GM12878 (cell line): ENCODE measurements around the gene RSAD2. TPM values are rescaled to one million over a fixed set of nuclear protein-coding genes. Genes with fewer than 3 reads are reported as not detected.

Experiments
- ATAC-seq: fragments of 200-7000 bp; cut with Tn5 transposase; 3 replicates; pipeline ENCODE4 v1.9.1; 2020; ENCODE audit warnings: mild to moderate bottlenecking, moderate library complexity
- BruUV-seq: library from RNA; stranded (reverse); fragments of 400-500 nt; replicated peaks from 2 replicates; lab custom pipeline; 2021; lab: Mats Ljungman, UMichigan
- CTCF ChIA-PET: fragments of 300-600 bp; sonication (Branson Sonifier 250); formaldehyde crosslinking; extraction: SDS; loops from one replicate; lab custom pipeline; 2021; ENCODE audit warnings: inconsistent platforms; lab: Yijun Ruan, JAX
- POLR2A ChIA-PET: fragments of 350-600 bp; formaldehyde crosslinking; extraction: SDS; loops from one replicate; lab custom pipeline; 2021; ENCODE audit warnings: inconsistent platforms; lab: Charles Lee
- RAD21 ChIA-PET: fragments of 300-600 bp; sonication (Branson Sonifier 250); formaldehyde crosslinking; loops from one replicate; lab custom pipeline; 2023; ENCODE audit warnings: antibody characterized with exemption; ENCODE audit not compliant: unreplicated experiment; lab: Charles Lee
- SMC1A ChIA-PET: fragments of 300-600 bp; sonication (Branson Sonifier 250); formaldehyde crosslinking; loops from one replicate; lab custom pipeline; 2023; ENCODE audit not compliant: unreplicated experiment, uncharacterized antibody; lab: Charles Lee
- DNase-seq: peaks from one replicate; pipeline ENCODE4 v3.0.0-alpha.2; 2011; ENCODE audit warnings: low read depth, low spot score
- FAIRE-seq: peaks from 3 replicates; lab custom pipeline; 2011; peaks lifted over from hg19 to GRCh38; lab: Jason Lieb, UNC
- H2AFZ ChIP-seq: 2 replicates; pipeline ENCODE4 v1.6.0; 2011; ENCODE audit warnings: low read depth, low read length, control low read depth; ENCODE audit not compliant: control insufficient read depth
- H3K27ac ChIP-seq: 2 replicates; pipeline ENCODE4 v1.5.1; 2011; ENCODE audit warnings: control low read depth; ENCODE audit not compliant: control insufficient read depth, insufficient read depth
- H3K27me3 ChIP-seq, 2 experiments: replicated peaks in 1 of 2; 2 replicates each; pipeline versions ENCODE4 v1.6.0 to v1.6.1; 2011; ENCODE audit warnings: low read length in 1 of 2; ENCODE audit not compliant: control insufficient read depth in 2 of 2, insufficient read depth in 2 of 2
- H3K36me3 ChIP-seq, 2 experiments: 2 replicates each; pipeline ENCODE4 v1.5.1; 2011; ENCODE audit warnings: low read length in 1 of 2; ENCODE audit not compliant: control insufficient read depth in 2 of 2, insufficient read depth in 2 of 2
- H3K4me1 ChIP-seq: 2 replicates; pipeline ENCODE4 v1.6.1; 2011; ENCODE audit warnings: mild to moderate bottlenecking, low read length, moderate library complexity, mixed read lengths; ENCODE audit not compliant: control insufficient read depth, insufficient read depth
- H3K4me2 ChIP-seq: 2 replicates; pipeline ENCODE4 v1.6.0; 2011; ENCODE audit warnings: control low read depth; ENCODE audit not compliant: control insufficient read depth, insufficient read depth
- H3K4me3 ChIP-seq: fragments of 200-600 bp; sonication (generic); 2 replicates; pipeline ENCODE4 v1.5.1; 2016
- H3K79me2 ChIP-seq: 2 replicates; pipeline ENCODE4 v1.6.0; 2011; ENCODE audit warnings: low read length; ENCODE audit not compliant: control insufficient read depth, insufficient read depth
- H3K9ac ChIP-seq: 2 replicates; pipeline ENCODE4 v1.8.0; 2011; ENCODE audit warnings: low read length, control low read depth, mixed read lengths; ENCODE audit not compliant: control insufficient read depth, insufficient read depth
- H3K9me3 ChIP-seq: replicated peaks from 3 replicates; pipeline ENCODE4 v1.5.1; 2011; ENCODE audit warnings: mild to moderate bottlenecking, low read length; ENCODE audit not compliant: control insufficient read depth, insufficient read depth
- H4K20me1 ChIP-seq: 2 replicates; pipeline ENCODE4 v1.6.0; 2011; ENCODE audit not compliant: control insufficient read depth, insufficient read depth
- CBFB ChIP-seq: IDR thresholded peaks from 2 replicates; pipeline ENCODE4 v1.6.1; 2016; ENCODE audit warnings: antibody characterized with exemption, low read depth
- E4F1 ChIP-seq: fragments of 450-650 bp; IDR thresholded peaks from 2 replicates; pipeline ENCODE4 v1.6.1; 2018; ENCODE audit warnings: borderline replicate concordance, mild to moderate bottlenecking; ENCODE audit not compliant: partially characterized antibody
- MEF2A ChIP-seq: IDR thresholded peaks from 2 replicates; pipeline ENCODE4 v1.6.1; 2011; ENCODE audit warnings: low read depth, mild to moderate bottlenecking, low read length, moderate library complexity; ENCODE audit not compliant: insufficient read depth
- PRDM15 ChIP-seq: fragments of 450-650 bp; formaldehyde crosslinking; IDR thresholded peaks from 2 replicates; pipeline ENCODE4 v1.4.0; 2020; ENCODE audit warnings: mild to moderate bottlenecking, moderate library complexity
- RELB ChIP-seq: fragments of 450-650 bp; IDR thresholded peaks from 2 replicates; pipeline ENCODE4 v1.6.1; 2017; ENCODE audit warnings: low read depth, mild to moderate bottlenecking, moderate library complexity
- RUNX3 ChIP-seq: IDR thresholded peaks from 2 replicates; pipeline ENCODE4 v1.6.1; 2012; ENCODE audit warnings: low read length, inconsistent platforms
- SMAD5 ChIP-seq: IDR thresholded peaks from 2 replicates; pipeline ENCODE4 v1.6.1; 2016; ENCODE audit warnings: antibody characterized with exemption, low read depth
- WGBS: methylation state at CpG from one replicate; pipeline ENCODE4 v1.1.6; 2016; ENCODE audit warnings: low lambda C conversion rate; ENCODE audit not compliant: insufficient replicate concordance, insufficient coverage; ENCODE audit errors: missing lambda C conversion rate; 5-methylcytosine and 5-hydroxymethylcytosine counted together
- in situ Hi-C: fragments of 300-500 bp; cut with MboI; formaldehyde crosslinking; loops from 9 replicates; pipeline ENCODE4 v1.14.3; 2018; ENCODE audit warnings: mixed read lengths
- intact Hi-C: fragments of 100-400 bp; cut with micrococcal nuclease; formaldehyde crosslinking; loops from one replicate; pipeline ENCODE4 v1.14.2; 2022; ENCODE audit not compliant: unreplicated experiment
- polyA plus RNA-seq, 11 experiments: library from polyadenylated mRNA; depleted of rRNA in 4 of 11; unstranded in 6 of 11; stranded (reverse) in 5 of 11; fragments of >200 nt; fragmentation: Nextera tagmentation in 4 of 11; fragmentation: Illumina TruSeq in 1 of 11; extraction: Ambion mirVana in 4 of 11; extraction: Trizol in 1 of 11; gene quantifications; 1 replicate in 1 of 11; 2 replicates in 10 of 11; pipeline versions ENCODE4 v1.2.1 to v1.2.3, GENCODE V29; 2011 to 2016; ENCODE audit warnings: inconsistent platforms in 2 of 11, missing spikeins in 2 of 11, low read depth in 1 of 11
- total RNA-seq, 4 experiments: library from RNA; depleted of rRNA in 3 of 4; stranded (reverse); fragments of >200 nt in 3 of 4; fragmentation: Illumina TruSeq in 1 of 4; extraction: Trizol in 1 of 4; gene quantifications; 2 replicates each; pipeline versions ENCODE4 v1.2.1 to v1.2.3, GENCODE V29; 2013 to 2021

The RSAD2 gene
- total and polyA plus RNA-seq, 10 of the 15 experiments (the other 5 are each of a cell fraction or from before 2014, with no cell fraction given) = 0.24 to 0.90 (median 0.69) TPM

GRCh38 chr2:6927186-6927585 is 49.6 kb downstream of the RSAD2 start (continued):
- no peak for TF ChIP-seq RELB
- TF ChIP-seq, all 136 proteins: peak for 0

GRCh38 chr2:6927753-6928152 is 50.2 kb downstream of the RSAD2 start:
- H4K20me1 ChIP-seq = no peaks in the 10 kb centered on the region
- RAD21 ChIA-PET = no interaction called here
- H2AFZ ChIP-seq = no peak overlapping the region
- no peak overlapping the region for H3K4me2 ChIP-seq
- POLR2A ChIA-PET = no interaction called here
- CTCF ChIA-PET = interaction anchor here (1.1 kb wide), 1 partner anchor 170 kb away, joined by 3 read pairs; no protein-coding TSS in a partner anchor
- WGBS = 36% methylated on average over 3 of the region's 3 CpGs
- no peaks in the 10 kb centered on the region for H3K27me3 ChIP-seq
- BruUV-seq = no TSS peak
- DNase-seq (no peak), FAIRE-seq (no peak), ATAC-seq (no peak)
- H3K27ac ChIP-seq = no peak overlapping the region
- H3K4me3 ChIP-seq = no peak overlapping the region
- H3K4me1 ChIP-seq = no peaks in the 10 kb centered on the region
- no peaks in the 10 kb centered on the region for H3K79me2 ChIP-seq
- peaks cover 4% of the 10 kb centered on the region; the same call in 1 of the 3 replicates for H3K9me3 ChIP-seq
- intact Hi-C loops (no loop called here), in situ Hi-C loops (no loop called here)
- SMC1A ChIA-PET = interaction anchor here (1.0 to 1.4 kb wide), 2 partner anchors 18 to 50 kb away, joined by 3 read pairs; no protein-coding TSS in a partner anchor
- TF ChIP-seq CBFB (no peak), E4F1 (no peak), MEF2A (no peak), PRDM15 (no peak), RUNX3 (no peak), SMAD5 (no peak)
- H3K36me3 ChIP-seq = no peaks in the 10 kb centered on the region
- no peak overlapping the region for H3K9ac ChIP-seq
